HCT116 (cell line): Measurements from ENCODE around the gene HYAL1.

Source experiments
- CEBPB ChIP-seq: IDR thresholded peaks from 2 replicates; pipeline ENCODE4 v1.6.1; 2012; ENCODE audit warnings: low read depth
- EGR1 ChIP-seq: IDR thresholded peaks from 2 replicates; pipeline ENCODE4 v1.6.1; 2012; ENCODE audit warnings: low read depth
- EZH2 ChIP-seq: fragments of 200-600 bp; sonication (generic); IDR thresholded peaks from 2 replicates; pipeline ENCODE4 v1.6.1; 2017; ENCODE audit warnings: antibody characterized with exemption, mixed run types
- EZH2phosphoT487 ChIP-seq: fragments of 200-600 bp; IDR thresholded peaks from 2 replicates; pipeline ENCODE4 v1.6.1; 2018; ENCODE audit warnings: antibody characterized with exemption, borderline replicate concordance
- MAX ChIP-seq: IDR thresholded peaks from 2 replicates; pipeline ENCODE4 v1.6.1; 2012
- POLR2A ChIP-seq: IDR thresholded peaks from 2 replicates; pipeline ENCODE4 v1.7.0; 2011; ENCODE audit warnings: borderline replicate concordance; ENCODE audit not compliant: insufficient read depth, insufficient read length; ENCODE audit errors: extremely low read depth
- RAD21 ChIP-seq: IDR thresholded peaks from 2 replicates; pipeline ENCODE4 v1.6.1; 2012; ENCODE audit warnings: low read depth, mild to moderate bottlenecking
- YY1 ChIP-seq: IDR thresholded peaks from 2 replicates; pipeline ENCODE4 v1.6.1; 2011; ENCODE audit warnings: low read length, low read depth, moderate library complexity, mild to moderate bottlenecking; ENCODE audit not compliant: insufficient replicate concordance; ENCODE audit errors: extremely low read depth
- ZFX ChIP-seq: fragments of 450-650 bp; IDR thresholded peaks from 2 replicates; pipeline ENCODE4 v1.6.1; 2017
- TF ChIP-seq, protein P1 (sequence below), 3 experiments: fragments of 200-600 bp in 1 of 3; sonication (generic) in 1 of 3; IDR thresholded peaks in 2 of 3; conservative IDR thresholded peaks in 1 of 3; 2 replicates each; pipeline ENCODE4 v1.5.1; 2012 to 2017; ENCODE audit warnings: low read depth in 2 of 3, low read length in 2 of 3, antibody characterized with exemption in 1 of 3, borderline replicate concordance in 1 of 3, control low read depth in 1 of 3, mild to moderate bottlenecking in 1 of 3, mixed read lengths in 1 of 3, mixed run types in 1 of 3, moderate library complexity in 1 of 3; ENCODE audit not compliant: insufficient read depth in 1 of 3
- TF ChIP-seq, protein P2 (sequence below): IDR thresholded peaks from 2 replicates; pipeline ENCODE4 v1.6.1; 2012; ENCODE audit warnings: low read depth

GRCh38 chr3:50340147-50340447 is 36.7 kb upstream of the HYAL1 start:
- TF ChIP-seq POLR2A (no peak), MAX (no peak), EZH2phosphoT487 (no peak), ZFX (no peak), EZH2 (no peak), EGR1 (no peak), CEBPB (no peak), RAD21 (no peak), YY1 (no peak)
- TF ChIP-seq, protein P1, sequence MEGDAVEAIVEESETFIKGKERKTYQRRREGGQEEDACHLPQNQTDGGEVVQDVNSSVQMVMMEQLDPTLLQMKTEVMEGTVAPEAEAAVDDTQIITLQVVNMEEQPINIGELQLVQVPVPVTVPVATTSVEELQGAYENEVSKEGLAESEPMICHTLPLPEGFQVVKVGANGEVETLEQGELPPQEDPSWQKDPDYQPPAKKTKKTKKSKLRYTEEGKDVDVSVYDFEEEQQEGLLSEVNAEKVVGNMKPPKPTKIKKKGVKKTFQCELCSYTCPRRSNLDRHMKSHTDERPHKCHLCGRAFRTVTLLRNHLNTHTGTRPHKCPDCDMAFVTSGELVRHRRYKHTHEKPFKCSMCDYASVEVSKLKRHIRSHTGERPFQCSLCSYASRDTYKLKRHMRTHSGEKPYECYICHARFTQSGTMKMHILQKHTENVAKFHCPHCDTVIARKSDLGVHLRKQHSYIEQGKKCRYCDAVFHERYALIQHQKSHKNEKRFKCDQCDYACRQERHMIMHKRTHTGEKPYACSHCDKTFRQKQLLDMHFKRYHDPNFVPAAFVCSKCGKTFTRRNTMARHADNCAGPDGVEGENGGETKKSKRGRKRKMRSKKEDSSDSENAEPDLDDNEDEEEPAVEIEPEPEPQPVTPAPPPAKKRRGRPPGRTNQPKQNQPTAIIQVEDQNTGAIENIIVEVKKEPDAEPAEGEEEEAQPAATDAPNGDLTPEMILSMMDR (IDR thresholded peaks at IDR 0.05 in 2 of 3, conservative IDR thresholded peaks at IDR 0.05 in 1 of 3; ENCODE audit: borderline replicate concordance in 1 of 3, insufficient read depth in 1 of 3, low read depth in 2 of 3, low read length in 2 of 3) = no peak
- TF ChIP-seq, protein P2, sequence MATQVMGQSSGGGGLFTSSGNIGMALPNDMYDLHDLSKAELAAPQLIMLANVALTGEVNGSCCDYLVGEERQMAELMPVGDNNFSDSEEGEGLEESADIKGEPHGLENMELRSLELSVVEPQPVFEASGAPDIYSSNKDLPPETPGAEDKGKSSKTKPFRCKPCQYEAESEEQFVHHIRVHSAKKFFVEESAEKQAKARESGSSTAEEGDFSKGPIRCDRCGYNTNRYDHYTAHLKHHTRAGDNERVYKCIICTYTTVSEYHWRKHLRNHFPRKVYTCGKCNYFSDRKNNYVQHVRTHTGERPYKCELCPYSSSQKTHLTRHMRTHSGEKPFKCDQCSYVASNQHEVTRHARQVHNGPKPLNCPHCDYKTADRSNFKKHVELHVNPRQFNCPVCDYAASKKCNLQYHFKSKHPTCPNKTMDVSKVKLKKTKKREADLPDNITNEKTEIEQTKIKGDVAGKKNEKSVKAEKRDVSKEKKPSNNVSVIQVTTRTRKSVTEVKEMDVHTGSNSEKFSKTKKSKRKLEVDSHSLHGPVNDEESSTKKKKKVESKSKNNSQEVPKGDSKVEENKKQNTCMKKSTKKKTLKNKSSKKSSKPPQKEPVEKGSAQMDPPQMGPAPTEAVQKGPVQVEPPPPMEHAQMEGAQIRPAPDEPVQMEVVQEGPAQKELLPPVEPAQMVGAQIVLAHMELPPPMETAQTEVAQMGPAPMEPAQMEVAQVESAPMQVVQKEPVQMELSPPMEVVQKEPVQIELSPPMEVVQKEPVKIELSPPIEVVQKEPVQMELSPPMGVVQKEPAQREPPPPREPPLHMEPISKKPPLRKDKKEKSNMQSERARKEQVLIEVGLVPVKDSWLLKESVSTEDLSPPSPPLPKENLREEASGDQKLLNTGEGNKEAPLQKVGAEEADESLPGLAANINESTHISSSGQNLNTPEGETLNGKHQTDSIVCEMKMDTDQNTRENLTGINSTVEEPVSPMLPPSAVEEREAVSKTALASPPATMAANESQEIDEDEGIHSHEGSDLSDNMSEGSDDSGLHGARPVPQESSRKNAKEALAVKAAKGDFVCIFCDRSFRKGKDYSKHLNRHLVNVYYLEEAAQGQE = no peak
